Activated naive CD8-positive, alpha-beta T cell treated with anti-CD3 and anti-CD28 coated beads, Interleukin-2, amount 10 ng/mL, durations not matched to agents 7 days and 5 days (primary cell): ENCODE data around the gene GDF10. TPM values are rescaled to one million over a fixed set of nuclear protein-coding genes. Genes with fewer than 3 reads are reported as not detected.

ENCODE experiments used
- ATAC-seq: fragments of 150-1000 bp; cut with Tn5 transposase; one replicate; pipeline ENCODE4 v1.10.0; 2021; ENCODE audit warnings: low read depth, moderate library complexity
- POLR2A ChIA-PET: fragments of 350-600 bp; sonication (Branson Sonifier 250); formaldehyde crosslinking; loops from one replicate; lab custom pipeline; 2021; ENCODE audit warnings: antibody characterized with exemption; lab: Charles Lee
- DNase-seq: peaks from one replicate; pipeline ENCODE4 v3.0.0; 2021
- H3K27ac Mint-ChIP-seq: one replicate; pipeline ENCODE4 v1.8.0; 2022; ENCODE audit warnings: mild to moderate bottlenecking, mixed read lengths
- H3K27me3 Mint-ChIP-seq: one replicate; pipeline ENCODE4 v1.8.0; 2022; ENCODE audit warnings: mild to moderate bottlenecking, moderate library complexity, mixed read lengths
- H3K36me3 Mint-ChIP-seq: one replicate; pipeline ENCODE4 v1.8.0; 2021; ENCODE audit warnings: mild to moderate bottlenecking, mixed read lengths
- H3K4me1 Mint-ChIP-seq: one replicate; pipeline ENCODE4 v1.8.0; 2021; ENCODE audit warnings: mixed read lengths
- H3K4me3 Mint-ChIP-seq: one replicate; pipeline ENCODE4 v1.8.0; 2022; ENCODE audit warnings: mild to moderate bottlenecking, moderate library complexity, mixed read lengths
- H3K9me3 Mint-ChIP-seq: one replicate; pipeline ENCODE4 v1.8.0; 2021; ENCODE audit warnings: mixed read lengths
- total RNA-seq, 2 experiments: library from RNA; stranded (reverse); gene quantifications; one replicate each; pipeline ENCODE4 v1.2.3, GENCODE V29; 2021

Gene GDF10
- total RNA-seq, 2 experiments from 2014 or later: 0.11 TPM

- Mint-ChIP-seq H3K36me3 (peaks cover under 1% of the 10 kb centered on the region), H3K27ac (peak overlapping the region; percentile 74), H3K4me1 (peaks cover 35% of the 10 kb centered on the region), H3K9me3 (peaks cover 6% of the 10 kb centered on the region), H3K4me3 (no peak overlapping the region), H3K27me3 (no peaks in the 10 kb centered on the region)
- POLR2A ChIA-PET: interaction anchor here (0.9 to 3.6 kb wide), 2 partner anchors 18 to 113 kb away, joined by 3 to 18 read pairs; no protein-coding TSS in a partner anchor
- DNase-seq: no peak
- no peak for ATAC-seq
Observed at GRCh38 chr10:47278720-47279119, 21.3 kb upstream of the GDF10 start.

GRCh38 chr10:47279276-47279675 lies 20.7 kb upstream of the GDF10 start:
- H3K27me3 Mint-ChIP-seq: no peaks in the 10 kb centered on the region
- H3K36me3 Mint-ChIP-seq: no peaks in the 10 kb centered on the region
- POLR2A ChIA-PET: interaction anchor here (3.6 kb wide), 1 partner anchor 19 kb away, joined by 18 read pairs; no protein-coding TSS in a partner anchor
- no peaks in the 10 kb centered on the region for H3K9me3 Mint-ChIP-seq
- H3K27ac Mint-ChIP-seq: peak overlapping the region; percentile 74
- peaks cover 35% of the 10 kb centered on the region for H3K4me1 Mint-ChIP-seq
- ATAC-seq (no peak), DNase-seq (no peak)
- no peak overlapping the region for H3K4me3 Mint-ChIP-seq

- no peaks in the 10 kb centered on the region for H3K9me3 Mint-ChIP-seq
- peak overlapping the region; percentile 4 for H3K27ac Mint-ChIP-seq
- POLR2A ChIA-PET: no interaction called here
- no peak for DNase-seq
- peaks cover 44% of the 10 kb centered on the region for H3K4me1 Mint-ChIP-seq
- no peak overlapping the region for H3K4me3 Mint-ChIP-seq
- H3K36me3 Mint-ChIP-seq: no peaks in the 10 kb centered on the region
- H3K27me3 Mint-ChIP-seq: no peaks in the 10 kb centered on the region
- ATAC-seq: no peak
Observed at GRCh38 chr10:47282005-47282656, 17.9 kb upstream of the GDF10 start.

GRCh38 chr10:47282657-47283018 lies 17.4 kb upstream of the GDF10 start:
- Mint-ChIP-seq H3K9me3 (no peaks in the 10 kb centered on the region), H3K4me1 (peaks cover 39% of the 10 kb centered on the region), H3K27ac (no peak overlapping the region), H3K36me3 (no peaks in the 10 kb centered on the region), H3K27me3 (no peaks in the 10 kb centered on the region), H3K4me3 (no peak overlapping the region)
- POLR2A ChIA-PET: no interaction called here
- DNase-seq: no peak
- ATAC-seq: no peak

GRCh38 chr10:47283101-47283630 lies 16.8 kb upstream of the GDF10 start:
- Mint-ChIP-seq H3K4me1 (peaks cover 33% of the 10 kb centered on the region), H3K27ac (no peak overlapping the region), H3K9me3 (no peaks in the 10 kb centered on the region), H3K4me3 (no peak overlapping the region), H3K36me3 (no peaks in the 10 kb centered on the region), H3K27me3 (no peaks in the 10 kb centered on the region)
- POLR2A ChIA-PET: no interaction called here
- ATAC-seq: no peak
- no peak for DNase-seq

- no peak for ATAC-seq
- DNase-seq: no peak
- POLR2A ChIA-PET: no interaction called here
- Mint-ChIP-seq H3K9me3 (no peaks in the 10 kb centered on the region), H3K27ac (no peak overlapping the region), H3K4me1 (peaks cover 29% of the 10 kb centered on the region), H3K36me3 (no peaks in the 10 kb centered on the region), H3K27me3 (no peaks in the 10 kb centered on the region), H3K4me3 (no peak overlapping the region)
Observed at GRCh38 chr10:47283848-47284247, 16.1 kb upstream of the GDF10 start.

GRCh38 chr10:47285381-47286115 lies 14.4 kb upstream of the GDF10 start:
- POLR2A ChIA-PET: no interaction called here

GRCh38 chr10:47286116-47286505 lies 13.9 kb upstream of the GDF10 start:
- peak overlapping the region; percentile 76 for H3K27ac Mint-ChIP-seq
- H3K27me3 Mint-ChIP-seq: no peaks in the 10 kb centered on the region
- no peaks in the 10 kb centered on the region for H3K9me3 Mint-ChIP-seq
- ATAC-seq: no peak
- H3K4me1 Mint-ChIP-seq: peaks cover 25% of the 10 kb centered on the region
- no peaks in the 10 kb centered on the region for H3K36me3 Mint-ChIP-seq
- no peak for DNase-seq
- no peak overlapping the region for H3K4me3 Mint-ChIP-seq
- POLR2A ChIA-PET: interaction anchor here (1.1 kb wide), 1 partner anchor 120 kb away, joined by 4 read pairs; no protein-coding TSS in a partner anchor

More at GRCh38 chr10:47285381-47286115, 14.4 kb upstream of the GDF10 start:
- H3K9me3 Mint-ChIP-seq: no peaks in the 10 kb centered on the region
- peak; percentile 48 for ATAC-seq
- H3K27me3 Mint-ChIP-seq: no peaks in the 10 kb centered on the region
- H3K4me3 Mint-ChIP-seq: no peak overlapping the region
- H3K36me3 Mint-ChIP-seq: no peaks in the 10 kb centered on the region
- no peak for DNase-seq
- peaks cover 25% of the 10 kb centered on the region for H3K4me1 Mint-ChIP-seq
- H3K27ac Mint-ChIP-seq: peak overlapping the region; percentile 76

- Mint-ChIP-seq H3K27me3 (peaks cover under 1% of the 10 kb centered on the region), H3K4me1 (peaks cover 25% of the 10 kb centered on the region), H3K36me3 (no peaks in the 10 kb centered on the region), H3K27ac (peak overlapping the region; percentile 84), H3K9me3 (no peaks in the 10 kb centered on the region), H3K4me3 (peak overlapping the region; percentile 5)
- DNase-seq (peak; percentile 32), ATAC-seq (peak; percentile 47)
- POLR2A ChIA-PET: interaction anchor here (1.1 to 1.2 kb wide), 2 partner anchors 27 to 121 kb away, joined by 4 read pairs; no protein-coding TSS in a partner anchor
Observed at GRCh38 chr10:47286591-47287315, 13.2 kb upstream of the GDF10 start.

- Mint-ChIP-seq H3K4me1 (peaks cover 23% of the 10 kb centered on the region), H3K27ac (no peak overlapping the region), H3K36me3 (no peaks in the 10 kb centered on the region), H3K4me3 (no peak overlapping the region), H3K27me3 (peaks cover 4% of the 10 kb centered on the region), H3K9me3 (no peaks in the 10 kb centered on the region)
- DNase-seq (no peak), ATAC-seq (peak; percentile 13)
- POLR2A ChIA-PET: interaction anchor here (1.1 to 1.2 kb wide), 2 partner anchors 27 to 121 kb away, joined by 4 read pairs; no protein-coding TSS in a partner anchor
Observed at GRCh38 chr10:47287365-47287802, 12.6 kb upstream of the GDF10 start.

- Mint-ChIP-seq H3K27me3 (peaks cover 4% of the 10 kb centered on the region), H3K36me3 (no peaks in the 10 kb centered on the region), H3K9me3 (no peaks in the 10 kb centered on the region), H3K4me3 (no peak overlapping the region), H3K4me1 (peaks cover 22% of the 10 kb centered on the region), H3K27ac (no peak overlapping the region)
- no peak for ATAC-seq
- POLR2A ChIA-PET: interaction anchor here (1.2 kb wide), 1 partner anchor 28 kb away, joined by 4 read pairs; no protein-coding TSS in a partner anchor
- no peak for DNase-seq
Observed at GRCh38 chr10:47287805-47288204, 12.2 kb upstream of the GDF10 start.

- Mint-ChIP-seq H3K4me3 (no peak overlapping the region), H3K4me1 (peaks cover 22% of the 10 kb centered on the region), H3K27ac (no peak overlapping the region), H3K36me3 (no peaks in the 10 kb centered on the region), H3K9me3 (no peaks in the 10 kb centered on the region), H3K27me3 (peaks cover 4% of the 10 kb centered on the region)
- POLR2A ChIA-PET: interaction anchor here (0.5 kb wide), 1 partner anchor 121 kb away, joined by 7 read pairs; no protein-coding TSS in a partner anchor
- DNase-seq (no peak), ATAC-seq (no peak)
Observed at GRCh38 chr10:47288236-47288635, 11.8 kb upstream of the GDF10 start.
